ENCODE data around the gene WFIKKN2. TPM values are rescaled to one million over a fixed set of nuclear protein-coding genes. Genes with fewer than 3 reads are reported as not detected.

The WFIKKN2 gene
- total and polyA plus RNA-seq, 2 experiments from 2014 or later: not detected

DNA sequence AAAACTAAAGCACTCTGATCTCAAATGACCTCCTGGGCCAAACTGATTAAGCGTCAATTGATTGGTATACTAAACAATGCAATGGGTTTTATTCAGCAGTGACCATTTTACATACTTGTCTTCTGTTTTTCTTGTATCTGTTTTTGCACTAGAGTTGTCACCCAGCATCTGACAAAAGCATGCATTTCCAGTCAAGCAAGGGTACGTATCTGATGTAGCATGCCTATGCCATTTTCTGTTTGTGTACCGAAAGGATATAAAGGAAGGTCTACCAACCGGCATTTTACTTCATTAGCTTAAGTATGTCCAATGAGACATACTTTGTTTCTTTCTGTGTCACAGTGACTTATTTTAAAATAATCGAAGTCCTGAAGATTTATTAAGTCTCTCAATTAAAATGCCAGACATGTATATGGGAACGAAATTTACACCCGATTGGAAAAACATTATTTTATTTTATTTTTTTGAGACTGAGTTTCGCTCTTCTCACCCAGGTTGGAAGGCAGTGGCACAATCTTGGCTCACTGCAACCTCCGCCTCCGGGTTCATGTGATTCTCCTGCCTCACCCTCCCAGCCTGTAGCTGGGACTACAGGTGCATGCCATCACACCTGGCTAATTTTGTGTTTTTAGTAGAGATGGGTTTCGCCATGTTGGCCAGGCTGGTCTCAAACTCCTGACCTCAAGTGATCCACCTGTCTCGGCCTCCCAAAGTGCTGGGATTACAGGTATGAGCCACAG, 23.3 kb downstream of the WFIKKN2 start:
- Mint-ChIP-seq H3K36me3 (ENCODE audit: low read depth) (peaks cover 21% of the 10 kb centered on the region; the same call in 2 of the 3 replicates), H3K27me3 (ENCODE audit: insufficient read depth, low read depth, poor library complexity) (peaks cover 7% of the 10 kb centered on the region), H3K27ac (no peak overlapping the region), H3K4me1 (peaks cover 9% of the 10 kb centered on the region), H3K9me3 (no peaks in the 10 kb centered on the region), H3K4me3 (no peak overlapping the region)
- TF ChIP-seq CREB1 (CRISPR knock-in tag; IDR thresholded peaks at IDR 0.05; ENCODE audit: low read depth) (no peak), EZH2 (IDR thresholded peaks at IDR 0.05; ENCODE audit: low read depth, unreplicated experiment) (no peak), EZH2phosphoT487 (IDR thresholded peaks at IDR 0.05; ENCODE audit: unreplicated experiment) (no peak), ZNF114 (CRISPR knock-in tag; IDR thresholded peaks at IDR 0.05) (no peak), ZNF462 (CRISPR knock-in tag; IDR thresholded peaks at IDR 0.05) (no peak), NANOG (IDR thresholded peaks at IDR 0.05; ENCODE audit: borderline replicate concordance) (no peak), POLR2AphosphoS5 (IDR thresholded peaks at IDR 0.05; ENCODE audit: low read depth) (no peak), ZNF331 (CRISPR knock-in tag; IDR thresholded peaks at IDR 0.05; ENCODE audit: low read depth) (no peak), STAT1 (IDR thresholded peaks at IDR 0.05; ENCODE audit: unreplicated experiment) (no peak), JUNB (IDR thresholded peaks at IDR 0.05; ENCODE audit: unreplicated experiment) (no peak)
- TF ChIP-seq, protein P1, sequence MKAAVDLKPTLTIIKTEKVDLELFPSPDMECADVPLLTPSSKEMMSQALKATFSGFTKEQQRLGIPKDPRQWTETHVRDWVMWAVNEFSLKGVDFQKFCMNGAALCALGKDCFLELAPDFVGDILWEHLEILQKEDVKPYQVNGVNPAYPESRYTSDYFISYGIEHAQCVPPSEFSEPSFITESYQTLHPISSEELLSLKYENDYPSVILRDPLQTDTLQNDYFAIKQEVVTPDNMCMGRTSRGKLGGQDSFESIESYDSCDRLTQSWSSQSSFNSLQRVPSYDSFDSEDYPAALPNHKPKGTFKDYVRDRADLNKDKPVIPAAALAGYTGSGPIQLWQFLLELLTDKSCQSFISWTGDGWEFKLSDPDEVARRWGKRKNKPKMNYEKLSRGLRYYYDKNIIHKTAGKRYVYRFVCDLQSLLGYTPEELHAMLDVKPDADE (IDR thresholded peaks at IDR 0.05): no peak
- TF ChIP-seq, protein P2, sequence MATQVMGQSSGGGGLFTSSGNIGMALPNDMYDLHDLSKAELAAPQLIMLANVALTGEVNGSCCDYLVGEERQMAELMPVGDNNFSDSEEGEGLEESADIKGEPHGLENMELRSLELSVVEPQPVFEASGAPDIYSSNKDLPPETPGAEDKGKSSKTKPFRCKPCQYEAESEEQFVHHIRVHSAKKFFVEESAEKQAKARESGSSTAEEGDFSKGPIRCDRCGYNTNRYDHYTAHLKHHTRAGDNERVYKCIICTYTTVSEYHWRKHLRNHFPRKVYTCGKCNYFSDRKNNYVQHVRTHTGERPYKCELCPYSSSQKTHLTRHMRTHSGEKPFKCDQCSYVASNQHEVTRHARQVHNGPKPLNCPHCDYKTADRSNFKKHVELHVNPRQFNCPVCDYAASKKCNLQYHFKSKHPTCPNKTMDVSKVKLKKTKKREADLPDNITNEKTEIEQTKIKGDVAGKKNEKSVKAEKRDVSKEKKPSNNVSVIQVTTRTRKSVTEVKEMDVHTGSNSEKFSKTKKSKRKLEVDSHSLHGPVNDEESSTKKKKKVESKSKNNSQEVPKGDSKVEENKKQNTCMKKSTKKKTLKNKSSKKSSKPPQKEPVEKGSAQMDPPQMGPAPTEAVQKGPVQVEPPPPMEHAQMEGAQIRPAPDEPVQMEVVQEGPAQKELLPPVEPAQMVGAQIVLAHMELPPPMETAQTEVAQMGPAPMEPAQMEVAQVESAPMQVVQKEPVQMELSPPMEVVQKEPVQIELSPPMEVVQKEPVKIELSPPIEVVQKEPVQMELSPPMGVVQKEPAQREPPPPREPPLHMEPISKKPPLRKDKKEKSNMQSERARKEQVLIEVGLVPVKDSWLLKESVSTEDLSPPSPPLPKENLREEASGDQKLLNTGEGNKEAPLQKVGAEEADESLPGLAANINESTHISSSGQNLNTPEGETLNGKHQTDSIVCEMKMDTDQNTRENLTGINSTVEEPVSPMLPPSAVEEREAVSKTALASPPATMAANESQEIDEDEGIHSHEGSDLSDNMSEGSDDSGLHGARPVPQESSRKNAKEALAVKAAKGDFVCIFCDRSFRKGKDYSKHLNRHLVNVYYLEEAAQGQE (IDR thresholded peaks at IDR 0.05; ENCODE audit: unreplicated experiment): no peak
- TF ChIP-seq, protein P3, sequence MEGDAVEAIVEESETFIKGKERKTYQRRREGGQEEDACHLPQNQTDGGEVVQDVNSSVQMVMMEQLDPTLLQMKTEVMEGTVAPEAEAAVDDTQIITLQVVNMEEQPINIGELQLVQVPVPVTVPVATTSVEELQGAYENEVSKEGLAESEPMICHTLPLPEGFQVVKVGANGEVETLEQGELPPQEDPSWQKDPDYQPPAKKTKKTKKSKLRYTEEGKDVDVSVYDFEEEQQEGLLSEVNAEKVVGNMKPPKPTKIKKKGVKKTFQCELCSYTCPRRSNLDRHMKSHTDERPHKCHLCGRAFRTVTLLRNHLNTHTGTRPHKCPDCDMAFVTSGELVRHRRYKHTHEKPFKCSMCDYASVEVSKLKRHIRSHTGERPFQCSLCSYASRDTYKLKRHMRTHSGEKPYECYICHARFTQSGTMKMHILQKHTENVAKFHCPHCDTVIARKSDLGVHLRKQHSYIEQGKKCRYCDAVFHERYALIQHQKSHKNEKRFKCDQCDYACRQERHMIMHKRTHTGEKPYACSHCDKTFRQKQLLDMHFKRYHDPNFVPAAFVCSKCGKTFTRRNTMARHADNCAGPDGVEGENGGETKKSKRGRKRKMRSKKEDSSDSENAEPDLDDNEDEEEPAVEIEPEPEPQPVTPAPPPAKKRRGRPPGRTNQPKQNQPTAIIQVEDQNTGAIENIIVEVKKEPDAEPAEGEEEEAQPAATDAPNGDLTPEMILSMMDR (conservative IDR thresholded peaks at IDR 0.05; ENCODE audit: low read depth in 2 of 2): no peak
- ATAC-seq: no peak
- Histone ChIP-seq H3K9me2 (ENCODE audit: insufficient read depth) (no peaks in the 10 kb centered on the region), H3K36me3 (ENCODE audit: insufficient read depth) (peaks cover 6% of the 10 kb centered on the region; the same call in 1 of the 2 replicates), H3K27ac (ENCODE audit: low read depth) (no peak overlapping the region), H3K4me3 (no peak overlapping the region), H3K27me3 (ENCODE audit: insufficient read depth) (no peaks in the 10 kb centered on the region), H2AFZ (no peak overlapping the region), H3K4me1 (ENCODE audit: insufficient read depth) (no peaks in the 10 kb centered on the region; the same call in 1 of the 2 replicates), H3K4me2 (no peak overlapping the region), H3F3A (replicated peaks; ENCODE audit: low read depth) (no peaks in the 10 kb centered on the region), H3K79me2 (replicated peaks; ENCODE audit: insufficient read depth) (peaks cover 15% of the 10 kb centered on the region), H4K20me1 (replicated peaks; ENCODE audit: insufficient read depth) (0 out of 2 replicates have a peak, but pooled peaks cover 2% of the 10 kb centered on the region)
- DNase-seq (ENCODE audit: low spot score): no peak

Measured in GM23338 (cell line).